ENCODE measurements around the gene TOX3. TPM values are rescaled to one million over a fixed set of nuclear protein-coding genes. Genes with fewer than 3 reads are reported as not detected.

Gene TOX3
- total and polyA plus RNA-seq, 2 experiments from 2014 or later: 9.8 to 15.6 TPM

DNA sequence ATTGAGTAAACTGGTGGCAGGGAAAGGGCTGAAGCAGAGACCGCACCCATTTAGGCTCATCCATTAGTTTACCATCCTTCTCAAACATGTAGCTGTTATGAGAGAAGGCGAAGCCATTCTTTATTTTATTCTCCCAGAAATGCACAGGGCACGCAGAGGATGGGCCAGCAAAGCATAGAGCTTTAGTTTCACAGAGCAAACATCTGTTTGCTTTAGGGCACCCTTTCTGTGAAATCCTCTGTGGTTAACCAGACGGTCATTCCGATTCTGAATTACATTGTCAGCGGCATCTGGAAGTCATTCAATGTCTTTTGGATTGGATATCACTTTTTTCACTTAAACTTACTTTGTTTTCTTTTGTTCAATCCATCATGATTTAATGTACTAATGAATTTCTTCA lies 96.0 kb downstream of the TOX3 start:
- Mint-ChIP-seq H3K27ac (no peak overlapping the region), H3K4me1 (peaks cover 30% of the 10 kb centered on the region), H3K36me3 (ENCODE audit: low read depth) (peaks cover 33% of the 10 kb centered on the region), H3K27me3 (ENCODE audit: insufficient read depth, low read depth, poor library complexity) (peaks cover 1% of the 10 kb centered on the region), H3K4me3 (no peak overlapping the region), H3K9me3 (no peaks in the 10 kb centered on the region)
- ATAC-seq (no peak), DNase-seq (ENCODE audit: low spot score) (no peak)
- Histone ChIP-seq H3K9me2 (ENCODE audit: insufficient read depth) (0 out of 2 replicates have a peak, but pooled peaks cover 4% of the 10 kb centered on the region), H3K36me3 (ENCODE audit: insufficient read depth) (no peaks in the 10 kb centered on the region; the same call in 1 of the 2 replicates), H3F3A (replicated peaks; ENCODE audit: low read depth) (no peaks in the 10 kb centered on the region), H3K27me3 (ENCODE audit: insufficient read depth) (no peaks in the 10 kb centered on the region), H3K4me1 (ENCODE audit: insufficient read depth) (peaks cover 23% of the 10 kb centered on the region), H3K79me2 (replicated peaks; ENCODE audit: insufficient read depth) (no peaks in the 10 kb centered on the region; the same call in 1 of the 2 replicates), H3K4me3 (no peak overlapping the region), H2AFZ (no peak overlapping the region), H3K27ac (ENCODE audit: low read depth) (no peak overlapping the region), H3K4me2 (no peak overlapping the region), H4K20me1 (replicated peaks; ENCODE audit: insufficient read depth) (no peaks in the 10 kb centered on the region)
- no peak for TF ChIP-seq ZNF114 (CRISPR knock-in tag; IDR thresholded peaks at IDR 0.05)
- no peak for TF ChIP-seq POLR2AphosphoS5 (IDR thresholded peaks at IDR 0.05; ENCODE audit: low read depth)
- TF ChIP-seq, protein P1, sequence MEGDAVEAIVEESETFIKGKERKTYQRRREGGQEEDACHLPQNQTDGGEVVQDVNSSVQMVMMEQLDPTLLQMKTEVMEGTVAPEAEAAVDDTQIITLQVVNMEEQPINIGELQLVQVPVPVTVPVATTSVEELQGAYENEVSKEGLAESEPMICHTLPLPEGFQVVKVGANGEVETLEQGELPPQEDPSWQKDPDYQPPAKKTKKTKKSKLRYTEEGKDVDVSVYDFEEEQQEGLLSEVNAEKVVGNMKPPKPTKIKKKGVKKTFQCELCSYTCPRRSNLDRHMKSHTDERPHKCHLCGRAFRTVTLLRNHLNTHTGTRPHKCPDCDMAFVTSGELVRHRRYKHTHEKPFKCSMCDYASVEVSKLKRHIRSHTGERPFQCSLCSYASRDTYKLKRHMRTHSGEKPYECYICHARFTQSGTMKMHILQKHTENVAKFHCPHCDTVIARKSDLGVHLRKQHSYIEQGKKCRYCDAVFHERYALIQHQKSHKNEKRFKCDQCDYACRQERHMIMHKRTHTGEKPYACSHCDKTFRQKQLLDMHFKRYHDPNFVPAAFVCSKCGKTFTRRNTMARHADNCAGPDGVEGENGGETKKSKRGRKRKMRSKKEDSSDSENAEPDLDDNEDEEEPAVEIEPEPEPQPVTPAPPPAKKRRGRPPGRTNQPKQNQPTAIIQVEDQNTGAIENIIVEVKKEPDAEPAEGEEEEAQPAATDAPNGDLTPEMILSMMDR (conservative IDR thresholded peaks at IDR 0.05; ENCODE audit: low read depth in 2 of 2): no peak
- no peak for TF ChIP-seq NANOG (IDR thresholded peaks at IDR 0.05; ENCODE audit: borderline replicate concordance)
- no peak for TF ChIP-seq EZH2phosphoT487 (IDR thresholded peaks at IDR 0.05; ENCODE audit: unreplicated experiment)
- TF ChIP-seq, protein P2, sequence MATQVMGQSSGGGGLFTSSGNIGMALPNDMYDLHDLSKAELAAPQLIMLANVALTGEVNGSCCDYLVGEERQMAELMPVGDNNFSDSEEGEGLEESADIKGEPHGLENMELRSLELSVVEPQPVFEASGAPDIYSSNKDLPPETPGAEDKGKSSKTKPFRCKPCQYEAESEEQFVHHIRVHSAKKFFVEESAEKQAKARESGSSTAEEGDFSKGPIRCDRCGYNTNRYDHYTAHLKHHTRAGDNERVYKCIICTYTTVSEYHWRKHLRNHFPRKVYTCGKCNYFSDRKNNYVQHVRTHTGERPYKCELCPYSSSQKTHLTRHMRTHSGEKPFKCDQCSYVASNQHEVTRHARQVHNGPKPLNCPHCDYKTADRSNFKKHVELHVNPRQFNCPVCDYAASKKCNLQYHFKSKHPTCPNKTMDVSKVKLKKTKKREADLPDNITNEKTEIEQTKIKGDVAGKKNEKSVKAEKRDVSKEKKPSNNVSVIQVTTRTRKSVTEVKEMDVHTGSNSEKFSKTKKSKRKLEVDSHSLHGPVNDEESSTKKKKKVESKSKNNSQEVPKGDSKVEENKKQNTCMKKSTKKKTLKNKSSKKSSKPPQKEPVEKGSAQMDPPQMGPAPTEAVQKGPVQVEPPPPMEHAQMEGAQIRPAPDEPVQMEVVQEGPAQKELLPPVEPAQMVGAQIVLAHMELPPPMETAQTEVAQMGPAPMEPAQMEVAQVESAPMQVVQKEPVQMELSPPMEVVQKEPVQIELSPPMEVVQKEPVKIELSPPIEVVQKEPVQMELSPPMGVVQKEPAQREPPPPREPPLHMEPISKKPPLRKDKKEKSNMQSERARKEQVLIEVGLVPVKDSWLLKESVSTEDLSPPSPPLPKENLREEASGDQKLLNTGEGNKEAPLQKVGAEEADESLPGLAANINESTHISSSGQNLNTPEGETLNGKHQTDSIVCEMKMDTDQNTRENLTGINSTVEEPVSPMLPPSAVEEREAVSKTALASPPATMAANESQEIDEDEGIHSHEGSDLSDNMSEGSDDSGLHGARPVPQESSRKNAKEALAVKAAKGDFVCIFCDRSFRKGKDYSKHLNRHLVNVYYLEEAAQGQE (IDR thresholded peaks at IDR 0.05; ENCODE audit: unreplicated experiment): no peak
- TF ChIP-seq CREB1 (CRISPR knock-in tag; IDR thresholded peaks at IDR 0.05; ENCODE audit: low read depth): no peak
- TF ChIP-seq EZH2 (IDR thresholded peaks at IDR 0.05; ENCODE audit: low read depth, unreplicated experiment): no peak
- TF ChIP-seq, protein P3, sequence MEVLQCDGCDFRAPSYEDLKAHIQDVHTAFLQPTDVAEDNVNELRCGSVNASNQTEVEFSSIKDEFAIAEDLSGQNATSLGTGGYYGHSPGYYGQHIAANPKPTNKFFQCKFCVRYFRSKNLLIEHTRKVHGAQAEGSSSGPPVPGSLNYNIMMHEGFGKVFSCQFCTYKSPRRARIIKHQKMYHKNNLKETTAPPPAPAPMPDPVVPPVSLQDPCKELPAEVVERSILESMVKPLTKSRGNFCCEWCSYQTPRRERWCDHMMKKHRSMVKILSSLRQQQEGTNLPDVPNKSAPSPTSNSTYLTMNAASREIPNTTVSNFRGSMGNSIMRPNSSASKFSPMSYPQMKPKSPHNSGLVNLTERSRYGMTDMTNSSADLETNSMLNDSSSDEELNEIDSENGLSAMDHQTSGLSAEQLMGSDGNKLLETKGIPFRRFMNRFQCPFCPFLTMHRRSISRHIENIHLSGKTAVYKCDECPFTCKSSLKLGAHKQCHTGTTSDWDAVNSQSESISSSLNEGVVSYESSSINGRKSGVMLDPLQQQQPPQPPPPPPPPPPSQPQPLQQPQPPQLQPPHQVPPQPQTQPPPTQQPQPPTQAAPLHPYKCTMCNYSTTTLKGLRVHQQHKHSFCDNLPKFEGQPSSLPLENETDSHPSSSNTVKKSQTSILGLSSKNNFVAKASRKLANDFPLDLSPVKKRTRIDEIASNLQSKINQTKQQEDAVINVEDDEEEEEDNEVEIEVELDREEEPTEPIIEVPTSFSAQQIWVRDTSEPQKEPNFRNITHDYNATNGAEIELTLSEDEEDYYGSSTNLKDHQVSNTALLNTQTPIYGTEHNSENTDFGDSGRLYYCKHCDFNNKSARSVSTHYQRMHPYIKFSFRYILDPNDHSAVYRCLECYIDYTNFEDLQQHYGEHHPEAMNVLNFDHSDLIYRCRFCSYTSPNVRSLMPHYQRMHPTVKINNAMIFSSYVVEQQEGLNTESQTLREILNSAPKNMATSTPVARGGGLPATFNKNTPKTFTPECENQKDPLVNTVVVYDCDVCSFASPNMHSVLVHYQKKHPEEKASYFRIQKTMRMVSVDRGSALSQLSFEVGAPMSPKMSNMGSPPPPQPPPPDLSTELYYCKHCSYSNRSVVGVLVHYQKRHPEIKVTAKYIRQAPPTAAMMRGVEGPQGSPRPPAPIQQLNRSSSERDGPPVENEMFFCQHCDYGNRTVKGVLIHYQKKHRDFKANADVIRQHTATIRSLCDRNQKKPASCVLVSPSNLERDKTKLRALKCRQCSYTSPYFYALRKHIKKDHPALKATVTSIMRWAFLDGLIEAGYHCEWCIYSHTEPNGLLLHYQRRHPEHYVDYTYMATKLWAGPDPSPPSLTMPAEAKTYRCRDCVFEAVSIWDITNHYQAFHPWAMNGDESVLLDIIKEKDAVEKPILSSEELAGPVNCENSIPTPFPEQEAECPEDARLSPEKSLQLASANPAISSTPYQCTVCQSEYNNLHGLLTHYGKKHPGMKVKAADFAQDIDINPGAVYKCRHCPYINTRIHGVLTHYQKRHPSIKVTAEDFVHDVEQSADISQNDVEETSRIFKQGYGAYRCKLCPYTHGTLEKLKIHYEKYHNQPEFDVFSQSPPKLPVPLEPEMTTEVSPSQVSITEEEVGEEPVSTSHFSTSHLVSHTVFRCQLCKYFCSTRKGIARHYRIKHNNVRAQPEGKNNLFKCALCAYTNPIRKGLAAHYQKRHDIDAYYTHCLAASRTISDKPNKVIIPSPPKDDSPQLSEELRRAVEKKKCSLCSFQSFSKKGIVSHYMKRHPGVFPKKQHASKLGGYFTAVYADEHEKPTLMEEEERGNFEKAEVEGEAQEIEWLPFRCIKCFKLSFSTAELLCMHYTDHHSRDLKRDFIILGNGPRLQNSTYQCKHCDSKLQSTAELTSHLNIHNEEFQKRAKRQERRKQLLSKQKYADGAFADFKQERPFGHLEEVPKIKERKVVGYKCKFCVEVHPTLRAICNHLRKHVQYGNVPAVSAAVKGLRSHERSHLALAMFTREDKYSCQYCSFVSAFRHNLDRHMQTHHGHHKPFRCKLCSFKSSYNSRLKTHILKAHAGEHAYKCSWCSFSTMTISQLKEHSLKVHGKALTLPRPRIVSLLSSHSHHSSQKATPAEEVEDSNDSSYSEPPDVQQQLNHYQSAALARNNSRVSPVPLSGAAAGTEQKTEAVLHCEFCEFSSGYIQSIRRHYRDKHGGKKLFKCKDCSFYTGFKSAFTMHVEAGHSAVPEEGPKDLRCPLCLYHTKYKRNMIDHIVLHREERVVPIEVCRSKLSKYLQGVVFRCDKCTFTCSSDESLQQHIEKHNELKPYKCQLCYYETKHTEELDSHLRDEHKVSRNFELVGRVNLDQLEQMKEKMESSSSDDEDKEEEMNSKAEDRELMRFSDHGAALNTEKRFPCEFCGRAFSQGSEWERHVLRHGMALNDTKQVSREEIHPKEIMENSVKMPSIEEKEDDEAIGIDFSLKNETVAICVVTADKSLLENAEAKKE (CRISPR knock-in tag; IDR thresholded peaks at IDR 0.05): no peak
- TF ChIP-seq ZNF331 (CRISPR knock-in tag; IDR thresholded peaks at IDR 0.05; ENCODE audit: low read depth): no peak
- TF ChIP-seq JUNB (IDR thresholded peaks at IDR 0.05; ENCODE audit: unreplicated experiment): no peak
- TF ChIP-seq STAT1 (IDR thresholded peaks at IDR 0.05; ENCODE audit: unreplicated experiment): no peak
- TF ChIP-seq, protein P4, sequence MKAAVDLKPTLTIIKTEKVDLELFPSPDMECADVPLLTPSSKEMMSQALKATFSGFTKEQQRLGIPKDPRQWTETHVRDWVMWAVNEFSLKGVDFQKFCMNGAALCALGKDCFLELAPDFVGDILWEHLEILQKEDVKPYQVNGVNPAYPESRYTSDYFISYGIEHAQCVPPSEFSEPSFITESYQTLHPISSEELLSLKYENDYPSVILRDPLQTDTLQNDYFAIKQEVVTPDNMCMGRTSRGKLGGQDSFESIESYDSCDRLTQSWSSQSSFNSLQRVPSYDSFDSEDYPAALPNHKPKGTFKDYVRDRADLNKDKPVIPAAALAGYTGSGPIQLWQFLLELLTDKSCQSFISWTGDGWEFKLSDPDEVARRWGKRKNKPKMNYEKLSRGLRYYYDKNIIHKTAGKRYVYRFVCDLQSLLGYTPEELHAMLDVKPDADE (IDR thresholded peaks at IDR 0.05): no peak
